ENCODE measurements around the gene SAMM50.
A peak's percentile ranks its signal among the peaks of the same experiment; 100 is the strongest.

The SAMM50 gene

GRCh38 chr22:43955040-43955882, at the start of gene SAMM50:
Gene SAMM50 (plus strand): TSS chr22:43955442. CDS start chr22:43955578, 136 bp downstream.
- peak within 1 kb of the TSS; percentile 78 for H3K27ac ChIP-seq (ENCODE audit: low read depth, low read length)
- peaks cover 3% of the 10 kb centered on the region for H3K27me3 ChIP-seq (ENCODE audit: control insufficient read depth, insufficient read depth, low read length)
- H3K9ac ChIP-seq (ENCODE audit: low read length) = peak within 1 kb of the TSS; percentile 20
- peak within 1 kb of the TSS; percentile 96 for H3K4me3 ChIP-seq (ENCODE audit: low read length)
- H3K36me3 ChIP-seq (ENCODE audit: control insufficient read depth, insufficient read depth, low read length) = no peaks in the 10 kb centered on the region
- H3K4me1 ChIP-seq (ENCODE audit: control insufficient read depth, insufficient read depth, low read length) = peaks cover 5% of the 10 kb centered on the region

GRCh38 chr22:43905681-43906080, 49.6 kb upstream of the SAMM50 start:
- Histone ChIP-seq H3K27ac (ENCODE audit: low read depth, low read length) (no peak overlapping the region), H3K4me1 (ENCODE audit: control insufficient read depth, insufficient read depth, low read length) (no peaks in the 10 kb centered on the region), H3K4me3 (ENCODE audit: low read length) (no peak overlapping the region), H3K9ac (ENCODE audit: low read length) (no peak overlapping the region), H3K27me3 (ENCODE audit: control insufficient read depth, insufficient read depth, low read length) (peaks cover 3% of the 10 kb centered on the region), H3K36me3 (ENCODE audit: control insufficient read depth, insufficient read depth, low read length) (no peaks in the 10 kb centered on the region)

- no peaks in the 10 kb centered on the region for H3K4me1 ChIP-seq (ENCODE audit: control insufficient read depth, insufficient read depth, low read length)
Observed at GRCh38 chr22:43909708-43910107, 45.5 kb upstream of the SAMM50 start.

GRCh38 chr22:43910178-43910695, 45.0 kb upstream of the SAMM50 start:
- H3K4me3 ChIP-seq (ENCODE audit: low read length) = no peak overlapping the region
- H3K9ac ChIP-seq (ENCODE audit: low read length) = no peak overlapping the region
- H3K27me3 ChIP-seq (ENCODE audit: control insufficient read depth, insufficient read depth, low read length) = peaks cover 5% of the 10 kb centered on the region
- H3K27ac ChIP-seq (ENCODE audit: low read depth, low read length) = no peak overlapping the region
- H3K4me1 ChIP-seq (ENCODE audit: control insufficient read depth, insufficient read depth, low read length) = no peaks in the 10 kb centered on the region
- no peaks in the 10 kb centered on the region for H3K36me3 ChIP-seq (ENCODE audit: control insufficient read depth, insufficient read depth, low read length)

More at GRCh38 chr22:43909708-43910107, 45.5 kb upstream of the SAMM50 start:
- Histone ChIP-seq H3K27me3 (ENCODE audit: control insufficient read depth, insufficient read depth, low read length) (peaks cover 5% of the 10 kb centered on the region), H3K36me3 (ENCODE audit: control insufficient read depth, insufficient read depth, low read length) (no peaks in the 10 kb centered on the region), H3K4me3 (ENCODE audit: low read length) (no peak overlapping the region), H3K27ac (ENCODE audit: low read depth, low read length) (no peak overlapping the region), H3K9ac (ENCODE audit: low read length) (no peak overlapping the region)

- no peak overlapping the region for H3K27ac ChIP-seq (ENCODE audit: low read depth, low read length)
- H3K36me3 ChIP-seq (ENCODE audit: control insufficient read depth, insufficient read depth, low read length) = no peaks in the 10 kb centered on the region
- no peak overlapping the region for H3K9ac ChIP-seq (ENCODE audit: low read length)
- H3K27me3 ChIP-seq (ENCODE audit: control insufficient read depth, insufficient read depth, low read length) = peaks cover 5% of the 10 kb centered on the region
- H3K4me1 ChIP-seq (ENCODE audit: control insufficient read depth, insufficient read depth, low read length) = no peaks in the 10 kb centered on the region
- no peak overlapping the region for H3K4me3 ChIP-seq (ENCODE audit: low read length)
Observed at GRCh38 chr22:43911351-43911750, 43.9 kb upstream of the SAMM50 start.

- H3K4me1 ChIP-seq (ENCODE audit: control insufficient read depth, insufficient read depth, low read length) = no peaks in the 10 kb centered on the region
- H3K27me3 ChIP-seq (ENCODE audit: control insufficient read depth, insufficient read depth, low read length) = peaks cover 7% of the 10 kb centered on the region
- H3K9ac ChIP-seq (ENCODE audit: low read length) = no peak overlapping the region
- no peak overlapping the region for H3K27ac ChIP-seq (ENCODE audit: low read depth, low read length)
- no peak overlapping the region for H3K4me3 ChIP-seq (ENCODE audit: low read length)
- no peaks in the 10 kb centered on the region for H3K36me3 ChIP-seq (ENCODE audit: control insufficient read depth, insufficient read depth, low read length)
Observed at GRCh38 chr22:43917521-43917920, 37.7 kb upstream of the SAMM50 start.

- peaks cover 10% of the 10 kb centered on the region for H3K27me3 ChIP-seq (ENCODE audit: control insufficient read depth, insufficient read depth, low read length)
- H3K4me3 ChIP-seq (ENCODE audit: low read length) = no peak overlapping the region
- H3K36me3 ChIP-seq (ENCODE audit: control insufficient read depth, insufficient read depth, low read length) = no peaks in the 10 kb centered on the region
- H3K4me1 ChIP-seq (ENCODE audit: control insufficient read depth, insufficient read depth, low read length) = no peaks in the 10 kb centered on the region
- no peak overlapping the region for H3K9ac ChIP-seq (ENCODE audit: low read length)
- no peak overlapping the region for H3K27ac ChIP-seq (ENCODE audit: low read depth, low read length)
Observed at GRCh38 chr22:43919106-43919973, 35.9 kb upstream of the SAMM50 start.

- Histone ChIP-seq H3K27ac (ENCODE audit: low read depth, low read length) (no peak overlapping the region), H3K36me3 (ENCODE audit: control insufficient read depth, insufficient read depth, low read length) (no peaks in the 10 kb centered on the region), H3K27me3 (ENCODE audit: control insufficient read depth, insufficient read depth, low read length) (peaks cover 12% of the 10 kb centered on the region), H3K4me3 (ENCODE audit: low read length) (no peak overlapping the region), H3K4me1 (ENCODE audit: control insufficient read depth, insufficient read depth, low read length) (no peaks in the 10 kb centered on the region), H3K9ac (ENCODE audit: low read length) (no peak overlapping the region)
Observed at GRCh38 chr22:43921370-43921769, 33.9 kb upstream of the SAMM50 start.

- H3K36me3 ChIP-seq (ENCODE audit: control insufficient read depth, insufficient read depth, low read length) = no peaks in the 10 kb centered on the region
- H3K4me3 ChIP-seq (ENCODE audit: low read length) = no peak overlapping the region
- no peaks in the 10 kb centered on the region for H3K4me1 ChIP-seq (ENCODE audit: control insufficient read depth, insufficient read depth, low read length)
- peaks cover 12% of the 10 kb centered on the region for H3K27me3 ChIP-seq (ENCODE audit: control insufficient read depth, insufficient read depth, low read length)
- H3K9ac ChIP-seq (ENCODE audit: low read length) = no peak overlapping the region
- H3K27ac ChIP-seq (ENCODE audit: low read depth, low read length) = no peak overlapping the region
Observed at GRCh38 chr22:43922123-43922522, 33.1 kb upstream of the SAMM50 start.

- peak overlapping the region; percentile 44 for H3K4me3 ChIP-seq (ENCODE audit: low read length)
- H3K27me3 ChIP-seq (ENCODE audit: control insufficient read depth, insufficient read depth, low read length) = peaks cover 12% of the 10 kb centered on the region
- no peak overlapping the region for H3K27ac ChIP-seq (ENCODE audit: low read depth, low read length)
- H3K9ac ChIP-seq (ENCODE audit: low read length) = no peak overlapping the region
- H3K4me1 ChIP-seq (ENCODE audit: control insufficient read depth, insufficient read depth, low read length) = no peaks in the 10 kb centered on the region
- H3K36me3 ChIP-seq (ENCODE audit: control insufficient read depth, insufficient read depth, low read length) = no peaks in the 10 kb centered on the region
Observed at GRCh38 chr22:43923191-43923590, 32.1 kb upstream of the SAMM50 start.

GRCh38 chr22:43923631-43924464, 31.4 kb upstream of the SAMM50 start, which contains the start of gene PNPLA3:
Gene PNPLA3 (plus strand): TSS chr22:43923805. CDS start chr22:43923912, 107 bp downstream.
- peaks cover 12% of the 10 kb centered on the region for H3K27me3 ChIP-seq (ENCODE audit: control insufficient read depth, insufficient read depth, low read length)

More at GRCh38 chr22:43923631-43924464, 31.4 kb upstream of the SAMM50 start, which contains the start of gene PNPLA3:
- Histone ChIP-seq H3K9ac (ENCODE audit: low read length) (no peak within 1 kb of the TSS), H3K4me1 (ENCODE audit: control insufficient read depth, insufficient read depth, low read length) (no peaks in the 10 kb centered on the region), H3K27ac (ENCODE audit: low read depth, low read length) (no peak within 1 kb of the TSS), H3K4me3 (ENCODE audit: low read length) (peak within 1 kb of the TSS; percentile 57), H3K36me3 (ENCODE audit: control insufficient read depth, insufficient read depth, low read length) (no peaks in the 10 kb centered on the region)
